ENCODE results near the gene ROR2. TPM values are rescaled to one million over a fixed set of nuclear protein-coding genes. Genes with fewer than 3 reads are reported as not detected.

The ROR2 gene
- total and polyA plus RNA-seq, 10 donors, result 0.65 to 15.6 (median 6.0) TPM

GRCh38 chr9:91880378-91880972 lies 69.6 kb downstream of the ROR2 start:
- H3K9me3 ChIP-seq, result no peaks in the 10 kb centered on the region
- TF ChIP-seq CTCF (IDR thresholded peaks at IDR 0.05 in 8 of 11, conservative IDR thresholded peaks at IDR 0.05 in 3 of 11), result no peak
- no peak for DNase-seq
- no peak overlapping the region for H3K4me3 ChIP-seq
- no peaks in the 10 kb centered on the region for H3K4me1 ChIP-seq
- no peaks in the 10 kb centered on the region for H3K36me3 ChIP-seq
- intact Hi-C loops (cut with DNase I; ENCODE audit: low total_unique reads), result no loop called here
- H3K27ac ChIP-seq, result no peak overlapping the region
- H3K27me3 ChIP-seq (replicated peaks in 1 of 7), result no peaks in the 10 kb centered on the region
- 63 to 83% (median 73%) methylated on average over 3 of the region's 3 CpGs for WGBS, 5 donors

- TF ChIP-seq POLR2A (IDR thresholded peaks at IDR 0.05) (no peak), POLR2AphosphoS5 (IDR thresholded peaks at IDR 0.05) (no peak), CTCF (IDR thresholded peaks at IDR 0.05 in 8 of 11, conservative IDR thresholded peaks at IDR 0.05 in 3 of 11) (no peak)
- H3K4me3 ChIP-seq, result no peak overlapping the region
- no peaks in the 10 kb centered on the region for H3K9me3 ChIP-seq
- intact Hi-C loops (cut with DNase I; ENCODE audit: low total_unique reads), result no loop called here
- H3K27me3 ChIP-seq (replicated peaks in 1 of 7), result no peaks in the 10 kb centered on the region
- no peak for DNase-seq
- H3K27ac ChIP-seq, result no peak overlapping the region
- no peaks in the 10 kb centered on the region for H3K36me3 ChIP-seq
- WGBS, 5 donors, result 86 to 100% (median 100%) methylated on average over 1 of the region's 1 CpG
- H3K4me1 ChIP-seq, result no peaks in the 10 kb centered on the region
Measured at GRCh38 chr9:91879231-91879630, 70.8 kb downstream of the ROR2 start.

GRCh38 chr9:91873637-91874051 lies 76.4 kb downstream of the ROR2 start:
- Histone ChIP-seq H3K4me3 (no peak overlapping the region), H3K27me3 (replicated peaks in 1 of 7) (no peaks in the 10 kb centered on the region), H3K9me3 (no peaks in the 10 kb centered on the region), H3K4me1 (no peaks in the 10 kb centered on the region), H3K27ac (peak overlapping the region in 2 of 8 donors; percentile 33 to 44), H3K36me3 (no peaks in the 10 kb centered on the region)
- no peak for TF ChIP-seq CTCF (IDR thresholded peaks at IDR 0.05 in 8 of 11, conservative IDR thresholded peaks at IDR 0.05 in 3 of 11)
- no peak for TF ChIP-seq POLR2A (IDR thresholded peaks at IDR 0.05)
- TF ChIP-seq POLR2AphosphoS5 (IDR thresholded peaks at IDR 0.05), result no peak
- WGBS, 5 donors, result 82 to 97% (median 94%) methylated on average over 6 of the region's 6 CpGs
- intact Hi-C loops (cut with DNase I; ENCODE audit: low total_unique reads), result no loop called here
- no peak for DNase-seq

- H3K4me1 ChIP-seq, result no peaks in the 10 kb centered on the region
- TF ChIP-seq CTCF (IDR thresholded peaks at IDR 0.05 in 8 of 11, conservative IDR thresholded peaks at IDR 0.05 in 3 of 11), result no peak
- no peak for TF ChIP-seq POLR2A (IDR thresholded peaks at IDR 0.05)
- TF ChIP-seq POLR2AphosphoS5 (IDR thresholded peaks at IDR 0.05), result no peak
- H3K9me3 ChIP-seq, result no peaks in the 10 kb centered on the region
- intact Hi-C loops (cut with DNase I; ENCODE audit: low total_unique reads), result no loop called here
- H3K27ac ChIP-seq, result no peak overlapping the region
- no peak overlapping the region for H3K4me3 ChIP-seq
- 73 to 91% (median 77%) methylated on average over 5 of the region's 5 CpGs for WGBS, 5 donors
- no peaks in the 10 kb centered on the region for H3K36me3 ChIP-seq
- DNase-seq, result no peak
- H3K27me3 ChIP-seq (replicated peaks in 1 of 7), result peaks cover 0 to 12% (median 0%) of the 10 kb centered on the region in 7 donors
Measured at GRCh38 chr9:91868732-91869391, 81.2 kb downstream of the ROR2 start.
